Endothelial cell of umbilical vein (primary cell): ENCODE results near the gene INHBC. TPM values are rescaled to one million over a fixed set of nuclear protein-coding genes. Genes with fewer than 3 reads are reported as not detected.

Experiments used
- BruUV-seq: library from RNA; stranded (reverse); fragments of 400-500 nt; replicated peaks from 2 replicates; lab custom pipeline; 2021; lab: Mats Ljungman, UMichigan
- CTCF ChIA-PET: fragments of 300-600, 350-600 bp; sonication (Branson Sonifier 250); formaldehyde crosslinking; loops from one replicate; lab custom pipeline; 2021; ENCODE audit warnings: antibody characterized with exemption, inconsistent platforms; lab: Charles Lee
- POLR2A ChIA-PET: fragments of 300-600, 350-600 bp; sonication (Branson Sonifier 250); formaldehyde crosslinking; loops from one replicate; lab custom pipeline; 2021; ENCODE audit warnings: antibody characterized with exemption, inconsistent platforms; lab: Charles Lee
- DNase-seq: peaks from one replicate; pipeline ENCODE4 v3.0.0-alpha.2; 2011; ENCODE audit warnings: low read depth, low spot score
- FAIRE-seq: peaks from 2 replicates; lab custom pipeline; 2011; peaks lifted over from hg19 to GRCh38; lab: Jason Lieb, UNC
- H2AFZ ChIP-seq: 2 replicates; pipeline ENCODE4 v1.6.0; 2012; ENCODE audit warnings: low read depth, low read length, control low read depth, inconsistent platforms
- H3K27ac ChIP-seq: 2 replicates; pipeline ENCODE4 v1.5.1; 2011; ENCODE audit warnings: low read depth, mild to moderate bottlenecking, control low read depth, low read length, moderate library complexity; ENCODE audit not compliant: insufficient read depth
- H3K27me3 ChIP-seq, 2 experiments: 2 replicates each; pipeline versions ENCODE4 v1.6.0 to v1.6.1; 2011; ENCODE audit warnings: low read length in 2 of 2, mixed read lengths in 1 of 2; ENCODE audit not compliant: control insufficient read depth in 2 of 2, insufficient read depth in 2 of 2
- H3K36me3 ChIP-seq, 2 experiments: 2 replicates in 1 of 2; 3 replicates in 1 of 2; pipeline ENCODE4 v1.5.1; 2011; ENCODE audit warnings: low read length in 2 of 2, mild to moderate bottlenecking in 1 of 2, moderate library complexity in 1 of 2; ENCODE audit not compliant: control insufficient read depth in 2 of 2, insufficient read depth in 2 of 2; ENCODE audit errors: extremely low read depth in 1 of 2
- H3K4me1 ChIP-seq: 3 replicates; pipeline ENCODE4 v1.5.1; 2011; ENCODE audit warnings: mild to moderate bottlenecking, low read length; ENCODE audit not compliant: control insufficient read depth, insufficient read depth; ENCODE audit errors: extremely low read depth
- H3K4me2 ChIP-seq: 2 replicates; pipeline ENCODE4 v1.6.1; 2011; ENCODE audit warnings: low read length, control low read depth, mixed read lengths; ENCODE audit not compliant: insufficient read depth
- H3K4me3 ChIP-seq, 3 experiments: fragments of 200-600 bp in 1 of 3; sonication (generic), shearing (Covaris generic) in 1 of 3; replicated peaks in 1 of 3; 2 replicates each; pipeline ENCODE4 v1.5.1; 2011 to 2016; ENCODE audit warnings: control low read depth in 3 of 3, low read length in 3 of 3, mild to moderate bottlenecking in 2 of 3, inconsistent platforms in 1 of 3, low read depth in 1 of 3, moderate library complexity in 1 of 3; ENCODE audit not compliant: insufficient read depth in 1 of 3
- H3K79me2 ChIP-seq: 2 replicates; pipeline ENCODE4 v1.6.0; 2012; ENCODE audit warnings: low read length, inconsistent platforms; ENCODE audit not compliant: control insufficient read depth, insufficient read depth
- H3K9ac ChIP-seq: replicated peaks from 2 replicates; pipeline ENCODE3; 2011; ENCODE audit warnings: low read length, control low read depth; ENCODE audit not compliant: insufficient read depth; ENCODE audit errors: extremely low read depth
- H3K9me1 ChIP-seq: replicated peaks from 3 replicates; pipeline ENCODE4 v1.6.0; 2011; ENCODE audit warnings: mild to moderate bottlenecking, low read length; ENCODE audit not compliant: control insufficient read depth, insufficient read depth; ENCODE audit errors: extremely low read depth
- H3K9me3 ChIP-seq: replicated peaks from 2 replicates; pipeline ENCODE4 v1.5.1; 2012; ENCODE audit warnings: low read length, inconsistent platforms; ENCODE audit not compliant: control insufficient read depth, insufficient read depth
- H4K20me1 ChIP-seq: replicated peaks from 2 replicates; pipeline ENCODE3; 2011; ENCODE audit warnings: mild to moderate bottlenecking, low read length; ENCODE audit not compliant: control insufficient read depth, insufficient read depth; ENCODE audit errors: extremely low read depth
- CTCF ChIP-seq, 2 donors: IDR thresholded peaks; 1 replicate in 1 of 2; 2 replicates in 1 of 2; pipeline ENCODE4 v1.5.1; 2011; ENCODE audit warnings: low read length in 2 of 2, mild to moderate bottlenecking in 2 of 2, moderate library complexity in 2 of 2, control low read depth in 1 of 2, inconsistent platforms in 1 of 2, low read depth in 1 of 2; ENCODE audit not compliant: insufficient read depth in 1 of 2; ENCODE audit errors: extremely low read depth in 1 of 2
- EZH2 ChIP-seq: IDR thresholded peaks from 2 replicates; pipeline ENCODE4 v1.6.1; 2012; ENCODE audit warnings: borderline replicate concordance, low read depth, mild to moderate bottlenecking, moderate library complexity, low read length, inconsistent platforms; ENCODE audit not compliant: severe bottlenecking
- FOS ChIP-seq: IDR thresholded peaks from 2 replicates; pipeline ENCODE4 v1.6.1; 2011; ENCODE audit warnings: mild to moderate bottlenecking, low read length, moderate library complexity, borderline replicate concordance; ENCODE audit not compliant: insufficient read depth
- GATA2 ChIP-seq: IDR thresholded peaks from 2 replicates; pipeline ENCODE4 v1.7.0; 2011; ENCODE audit warnings: low read depth, mild to moderate bottlenecking, moderate library complexity, mixed read lengths, low read length; ENCODE audit not compliant: insufficient read length, insufficient read depth
- JUN ChIP-seq: IDR thresholded peaks from 2 replicates; pipeline ENCODE4 v1.6.1; 2011; ENCODE audit warnings: borderline replicate concordance, low read depth; ENCODE audit not compliant: insufficient read length, insufficient read depth
- MAX ChIP-seq: IDR thresholded peaks from 2 replicates; pipeline ENCODE4 v1.6.1; 2011; ENCODE audit not compliant: insufficient read depth, insufficient read length
- MYC ChIP-seq: IDR thresholded peaks from one replicate; pipeline ENCODE4 v1.6.1; 2011; ENCODE audit warnings: mild to moderate bottlenecking, low read depth, low read length
- POLR2A ChIP-seq: IDR thresholded peaks from 2 replicates; pipeline ENCODE4 v1.6.1; 2012; ENCODE audit warnings: low read depth, mild to moderate bottlenecking, control low read depth, low read length
- POLR2AphosphoS5 ChIP-seq: IDR thresholded peaks from 2 replicates; pipeline ENCODE4 v1.6.1; 2012; ENCODE audit warnings: low read depth, mild to moderate bottlenecking, control low read depth, low read length, moderate library complexity; ENCODE audit not compliant: insufficient read depth
- dilution Hi-C: fragments of 300-500 bp; cut with MboI; formaldehyde crosslinking; loops from one replicate; pipeline ENCODE4 v1.15.0; 2019; ENCODE audit warnings: low sequenced_read_pairs; ENCODE audit not compliant: extremely low pct_ligation_motif_present
- intact Hi-C: fragments of 100-400 bp; cut with micrococcal nuclease; formaldehyde crosslinking; loops from one replicate; pipeline ENCODE4 v1.10.0; 2022
- polyA plus RNA-seq, 4 experiments: library from polyadenylated mRNA; depleted of rRNA in 3 of 4; stranded (reverse) in 3 of 4; unstranded in 1 of 4; fragments of >200 nt; gene quantifications; 2 replicates each; pipeline versions ENCODE4 v1.2.1 to v1.2.3, GENCODE V29; 2011 to 2012; ENCODE audit warnings: missing spikeins in 1 of 4
- total RNA-seq: library from RNA; stranded (reverse); gene quantifications from 2 replicates; pipeline ENCODE4 v1.2.3, GENCODE V29; 2021

INHBC gene
- total and polyA plus RNA-seq, 2 donors (not counting 3 experiments of a cell fraction or from before 2014, with no cell fraction given): not detected

- FAIRE-seq (no peak), DNase-seq (no peak)
- Histone ChIP-seq H3K27me3 (no peaks in the 10 kb centered on the region), H3K9me3 (no peaks in the 10 kb centered on the region), H3K79me2 (peaks cover 7% of the 10 kb centered on the region), H3K9me1 (no peaks in the 10 kb centered on the region), H3K4me2 (no peak overlapping the region), H4K20me1 (no peaks in the 10 kb centered on the region), H3K4me3 (no peak overlapping the region), H3K36me3 (no peaks in the 10 kb centered on the region), H3K9ac (no peak overlapping the region), H2AFZ (no peak overlapping the region), H3K27ac (no peak overlapping the region), H3K4me1 (no peaks in the 10 kb centered on the region)
- BruUV-seq: no TSS peak
- CTCF ChIA-PET: interaction anchor here (1.1 to 1.3 kb wide), 2 partner anchors 39 to 111 kb away, joined by 3 read pairs; no protein-coding TSS in a partner anchor
- intact Hi-C loops (no loop called here), dilution Hi-C loops (no loop called here)
- POLR2A ChIA-PET: no interaction called here
- TF ChIP-seq GATA2 (no peak), CTCF (IDR thresholded peaks at IDR 0.05; ENCODE audit: extremely low read depth in 1 of 2, insufficient read depth in 1 of 2, low read depth in 1 of 2, low read length in 2 of 2) (no peak), JUN (no peak), POLR2AphosphoS5 (no peak), FOS (no peak), EZH2 (no peak), MYC (no peak), POLR2A (no peak), MAX (no peak)
Measured at GRCh38 chr12:57418255-57418654, 16.3 kb upstream of the INHBC start.
